H1 (cell line): ENCODE results near the gene DOCK8. TPM values are rescaled to one million over a fixed set of nuclear protein-coding genes. Genes with fewer than 3 reads are reported as not detected.

Experiments
- CTCF ChIA-PET: fragments of 300-600 bp; sonication (Branson Sonifier 250); formaldehyde crosslinking; loops from one replicate; lab custom pipeline; 2021; ENCODE audit not compliant: partially characterized antibody; lab: Charles Lee
- POLR2A ChIA-PET: fragments of 300-600 bp; sonication (Branson Sonifier 250); formaldehyde crosslinking; loops from one replicate; lab custom pipeline; 2021; ENCODE audit warnings: inconsistent platforms; ENCODE audit not compliant: partially characterized antibody; lab: Charles Lee
- DNase-seq, 2 experiments: peaks; one replicate each; pipeline versions ENCODE4 v3.0.0 to v3.0.0-alpha.2; 2010 to 2022; ENCODE audit warnings: low spot score in 2 of 2, low read depth in 1 of 2, mixed read lengths in 1 of 2
- FAIRE-seq: peaks from 2 replicates; lab custom pipeline; 2011; peaks lifted over from hg19 to GRCh38; lab: Jason Lieb, UNC
- H2AFZ ChIP-seq: 2 replicates; pipeline ENCODE4 v1.8.1; 2012; ENCODE audit warnings: low read length, inconsistent platforms
- H2AK5ac ChIP-seq: 2 replicates; pipeline ENCODE4 v1.6.1; 2013; ENCODE audit warnings: low read depth, low read length
- H2BK120ac ChIP-seq: replicated peaks from 2 replicates; pipeline ENCODE3; 2013; ENCODE audit warnings: low read depth, low read length, inconsistent platforms
- H2BK12ac ChIP-seq: 2 replicates; pipeline ENCODE4 v1.6.1; 2013; ENCODE audit warnings: low read depth, low read length
- H2BK15ac ChIP-seq: 2 replicates; pipeline ENCODE4 v1.6.1; 2013; ENCODE audit warnings: low read length
- H2BK20ac ChIP-seq: 2 replicates; pipeline ENCODE4 v1.6.1; 2013; ENCODE audit warnings: low read length
- H2BK5ac ChIP-seq: 2 replicates; pipeline ENCODE4 v1.6.1; 2013; ENCODE audit warnings: low read depth, low read length
- H3K14ac ChIP-seq: 2 replicates; pipeline ENCODE4 v1.6.1; 2013; ENCODE audit warnings: inconsistent platforms; ENCODE audit not compliant: insufficient read length
- H3K18ac ChIP-seq: 2 replicates; pipeline ENCODE4 v1.6.1; 2013; ENCODE audit warnings: low read length; ENCODE audit errors: extremely low read depth
- H3K23ac ChIP-seq: 2 replicates; pipeline ENCODE4 v1.6.1; 2013; ENCODE audit warnings: inconsistent platforms; ENCODE audit not compliant: insufficient read length
- H3K23me2 ChIP-seq: 2 replicates; pipeline ENCODE4 v1.6.1; 2013; ENCODE audit warnings: low read depth, low read length
- H3K27ac ChIP-seq: 2 replicates; pipeline ENCODE4 v1.6.1; 2011; ENCODE audit warnings: low read depth, low read length, inconsistent platforms
- H3K27me3 ChIP-seq, 4 experiments: replicated peaks in 1 of 4; 1 replicate in 1 of 4; 2 replicates in 3 of 4; pipeline versions ENCODE4 v1.6.1 to v1.8.1; 2011 to 2013; ENCODE audit warnings: low read length in 3 of 4, mild to moderate bottlenecking in 3 of 4, inconsistent platforms in 2 of 4, mixed read lengths in 2 of 4, moderate library complexity in 1 of 4; ENCODE audit not compliant: control insufficient read depth in 3 of 4, insufficient read depth in 3 of 4; ENCODE audit errors: extremely low read depth in 1 of 4
- H3K36me3 ChIP-seq, 4 experiments: 2 replicates each; pipeline versions ENCODE4 v1.6.1 to v1.8.1; 2011 to 2013; ENCODE audit warnings: mild to moderate bottlenecking in 4 of 4, low read length in 3 of 4, moderate library complexity in 2 of 4, control low read depth in 1 of 4, inconsistent platforms in 1 of 4; ENCODE audit not compliant: insufficient read depth in 4 of 4, control insufficient read depth in 2 of 4
- H3K4ac ChIP-seq: replicated peaks from 2 replicates; pipeline ENCODE3; 2013; ENCODE audit warnings: low read length, low read depth, mixed read lengths, inconsistent platforms; ENCODE audit not compliant: insufficient read length
- H3K4me1 ChIP-seq, 4 experiments: replicated peaks in 1 of 4; 1 replicate in 1 of 4; 2 replicates in 3 of 4; pipeline versions ENCODE4 v1.6.1 to v1.8.1; 2011 to 2013; ENCODE audit warnings: low read length in 3 of 4, inconsistent platforms in 2 of 4, mixed read lengths in 1 of 4; ENCODE audit not compliant: insufficient read depth in 4 of 4, control insufficient read depth in 3 of 4
- H3K4me2 ChIP-seq, 2 experiments: 2 replicates each; pipeline versions ENCODE4 v1.6.1 to v1.8.1; 2011 to 2013; ENCODE audit warnings: low read depth in 2 of 2, low read length in 2 of 2, control low read depth in 1 of 2, inconsistent platforms in 1 of 2, mild to moderate bottlenecking in 1 of 2; ENCODE audit not compliant: insufficient read depth in 1 of 2
- H3K4me3 ChIP-seq, 4 experiments: fragments of 200-600, 300-600 bp in 1 of 4; sonication (generic), shearing (Covaris generic), sonication (Bioruptor Twin) in 1 of 4; 2 replicates each; pipeline versions ENCODE4 v1.5.1 to v1.8.1; 2011 to 2016; ENCODE audit warnings: low read length in 4 of 4, low read depth in 3 of 4, control low read depth in 2 of 4, inconsistent platforms in 2 of 4, mild to moderate bottlenecking in 2 of 4, mixed read lengths in 1 of 4, moderate library complexity in 1 of 4; ENCODE audit not compliant: insufficient read depth in 2 of 4; ENCODE audit errors: extremely low read depth in 1 of 4
- H3K56ac ChIP-seq: replicated peaks from 2 replicates; pipeline ENCODE3; 2013; ENCODE audit warnings: low read depth, mild to moderate bottlenecking, mixed read lengths, low read length, inconsistent platforms; ENCODE audit not compliant: insufficient read length
- H3K79me1 ChIP-seq: 2 replicates; pipeline ENCODE4 v1.6.1; 2013; ENCODE audit warnings: low read depth, low read length, control low read depth
- H3K79me2 ChIP-seq, 2 experiments: 2 replicates each; pipeline versions ENCODE4 v1.6.1 to v1.8.1; 2012 to 2013; ENCODE audit warnings: low read length in 2 of 2, mild to moderate bottlenecking in 2 of 2, inconsistent platforms in 1 of 2; ENCODE audit not compliant: insufficient read depth in 2 of 2, control insufficient read depth in 1 of 2
- H3K9ac ChIP-seq, 4 experiments: replicated peaks in 1 of 4; 1 replicate in 1 of 4; 2 replicates in 3 of 4; pipeline versions ENCODE4 v1.6.1 to v1.8.1; 2011 to 2013; ENCODE audit warnings: low read depth in 3 of 4, low read length in 3 of 4, control low read depth in 2 of 4, mild to moderate bottlenecking in 2 of 4, moderate library complexity in 2 of 4, inconsistent platforms in 1 of 4; ENCODE audit errors: extremely low read depth in 1 of 4
- H3K9me3 ChIP-seq, 2 experiments: 2 replicates each; pipeline versions ENCODE4 v1.6.1 to v1.8.1; 2012 to 2013; ENCODE audit warnings: mild to moderate bottlenecking in 2 of 2, moderate library complexity in 2 of 2, control low read depth in 1 of 2, inconsistent platforms in 1 of 2, low read depth in 1 of 2, low read length in 1 of 2, mixed read lengths in 1 of 2; ENCODE audit not compliant: insufficient read depth in 2 of 2
- H4K20me1 ChIP-seq, 2 experiments: replicated peaks in 1 of 2; 2 replicates each; pipeline versions ENCODE3 to v1.8.1; 2011 to 2013; ENCODE audit warnings: inconsistent platforms in 2 of 2, low read length in 2 of 2, mild to moderate bottlenecking in 1 of 2; ENCODE audit not compliant: insufficient read depth in 2 of 2, control insufficient read depth in 1 of 2
- H4K5ac ChIP-seq: 2 replicates; pipeline ENCODE4 v1.6.1; 2013; ENCODE audit warnings: low read length, low read depth, mixed read lengths, inconsistent platforms; ENCODE audit not compliant: insufficient read length
- H4K8ac ChIP-seq: 2 replicates; pipeline ENCODE4 v1.8.0; 2013; ENCODE audit warnings: mild to moderate bottlenecking, moderate library complexity, low read length, inconsistent platforms; ENCODE audit not compliant: insufficient read depth; ENCODE audit errors: extremely low read depth
- H4K91ac ChIP-seq: replicated peaks from 2 replicates; pipeline ENCODE3; 2013; ENCODE audit warnings: low read length, mixed read lengths, inconsistent platforms; ENCODE audit not compliant: insufficient read length
- BCL11A ChIP-seq, 2 experiments: IDR thresholded peaks; one replicate each; pipeline ENCODE4 v1.6.1; 2011; ENCODE audit warnings: low read depth in 2 of 2, low read length in 2 of 2, mild to moderate bottlenecking in 2 of 2
- EP300 ChIP-seq, 2 experiments: IDR thresholded peaks; 1 replicate in 1 of 2; 2 replicates in 1 of 2; pipeline ENCODE4 v1.6.1; 2011 to 2012; ENCODE audit warnings: low read depth in 2 of 2, low read length in 2 of 2, mild to moderate bottlenecking in 2 of 2, borderline replicate concordance in 1 of 2, inconsistent platforms in 1 of 2, moderate library complexity in 1 of 2
- HDAC6 ChIP-seq: IDR thresholded peaks from one replicate; pipeline ENCODE4 v1.7.1; 2012; ENCODE audit warnings: low read depth, mild to moderate bottlenecking, inconsistent platforms, low read length, moderate library complexity
- RFX5 ChIP-seq: IDR thresholded peaks from 2 replicates; pipeline ENCODE4 v1.6.1; 2011; ENCODE audit warnings: low read depth, low read length, improper control_type of control experiment, borderline replicate concordance
- SIX5 ChIP-seq: IDR thresholded peaks from 2 replicates; pipeline ENCODE4 v1.6.1; 2011; ENCODE audit warnings: mild to moderate bottlenecking, low read depth, low read length
- SUZ12 ChIP-seq: fragments of 200-600 bp; sonication (generic); IDR thresholded peaks from 2 replicates; pipeline ENCODE4 v1.6.1; 2012; ENCODE audit warnings: mild to moderate bottlenecking, inconsistent platforms, low read length, moderate library complexity, mixed read lengths
- WGBS, 2 experiments: shearing (Covaris generic) in 1 of 2; methylation state at CpG; one replicate each; pipeline versions ENCODE4 v1.1.6 to v1.1.7; 2013 to 2015; ENCODE audit warnings: low lambda C conversion rate in 2 of 2, mixed read lengths in 2 of 2, inconsistent platforms in 1 of 2, low coverage in 1 of 2, missing lambda C conversion rate in 1 of 2; ENCODE audit not compliant: insufficient replicate concordance in 2 of 2, insufficient coverage in 1 of 2, insufficient read length in 1 of 2; ENCODE audit errors: extremely low coverage in 1 of 2, missing lambda C conversion rate in 1 of 2; 5-methylcytosine and 5-hydroxymethylcytosine counted together
- polyA plus RNA-seq, 7 experiments: library from polyadenylated mRNA; depleted of rRNA in 3 of 7; stranded (reverse) in 5 of 7; unstranded in 2 of 7; fragments of >200 nt in 5 of 7; fragments of 200-250 nt in 2 of 7; gene quantifications; 1 replicate in 5 of 7; 2 replicates in 1 of 7; 4 replicates in 1 of 7; pipeline versions ENCODE4 v1.2.1 to v1.2.3, GENCODE V29; 2011 to 2013; ENCODE audit warnings: missing spikeins in 2 of 7, mixed read lengths in 2 of 7
- total RNA-seq: library from RNA; stranded (reverse); fragmentation: NEBNext Ultra II Directional; extraction: Animal tissue kit (Norgen Biotek cat#: 25700); gene quantifications from 2 replicates; pipeline ENCODE4 v1.2.1, GENCODE V29; 2021

Gene DOCK8
- total and polyA plus RNA-seq, 2 of the 8 experiments (the other 6 are each of a cell fraction or from before 2014, with no cell fraction given): 0.57 to 2.0 TPM

GRCh38 chr9:371349-371748, 156.7 kb downstream of the DOCK8 start:
- Histone ChIP-seq H3K27ac (no peak overlapping the region), H3K9ac (no peak overlapping the region), H3K36me3 (no peaks in the 10 kb centered on the region), H3K9me3 (no peaks in the 10 kb centered on the region), H3K23me2 (no peaks in the 10 kb centered on the region), H3K56ac (no peak overlapping the region), H3K4ac (no peak overlapping the region), H4K91ac (no peak overlapping the region), H3K79me2 (no peaks in the 10 kb centered on the region), H2BK15ac (no peak overlapping the region), H3K4me3 (no peak overlapping the region), H2BK12ac (no peak overlapping the region), H3K14ac (no peak overlapping the region), H2BK20ac (no peak overlapping the region), H4K20me1 (no peaks in the 10 kb centered on the region), H3K4me1 (peaks cover 0 to 4% (median 2%) of the 10 kb centered on the region in 4 experiments; a peak in 3 of 7 replicates), H2BK5ac (no peak overlapping the region), H3K18ac (no peak overlapping the region), H3K79me1 (no peaks in the 10 kb centered on the region), H2AK5ac (no peak overlapping the region), H3K4me2 (no peak overlapping the region), H2AFZ (no peak overlapping the region), H3K27me3 (no peaks in the 10 kb centered on the region), H2BK120ac (no peak overlapping the region), H3K23ac (no peak overlapping the region), H4K8ac (no peak overlapping the region), H4K5ac (no peak overlapping the region)
- ChIA-PET CTCF (interaction anchor here (0.8 to 1.2 kb wide), 4 partner anchors 11 to 387 kb away, joined by 3 to 5 read pairs (median 4); no protein-coding TSS in a partner anchor), POLR2A (interaction anchor here (0.6 kb wide), 1 partner anchor 412 kb away, joined by 3 read pairs; no protein-coding TSS in a partner anchor)
- DNase-seq (no peak), FAIRE-seq (no peak)
- WGBS, 2 experiments: 72% methylated on average over 3 of the region's 3 CpGs; no CpG with 5 or more reads in 1 of the 2 experiments
- TF ChIP-seq SIX5: no peak
- TF ChIP-seq EP300 (IDR thresholded peaks at IDR 0.05; ENCODE audit: borderline replicate concordance in 1 of 2, low read depth in 2 of 2, low read length in 2 of 2): no peak
- no peak for TF ChIP-seq HDAC6
- no peak for TF ChIP-seq SUZ12
- TF ChIP-seq BCL11A (IDR thresholded peaks at IDR 0.05; ENCODE audit: low read depth in 2 of 2, low read length in 2 of 2): no peak
- TF ChIP-seq RFX5: no peak
